Nephron (organoid): ENCODE data around the gene TOLLIP.
A peak's percentile ranks its signal among the peaks of the same experiment; 100 is the strongest.
"Not testable (repeated sequence)": the region's sequence is repeated elsewhere in the genome, so short reads cannot be mapped to it uniquely, and the experiment has no call there.

Experiments used
- H3K27ac Mint-ChIP-seq, 3 experiments: 2 replicates each; pipeline ENCODE4 v1.8.0; 2020; ENCODE audit warnings: mixed read lengths in 3 of 3, mild to moderate bottlenecking in 2 of 3, moderate library complexity in 1 of 3
- H3K27me3 Mint-ChIP-seq: 2 replicates; pipeline ENCODE4 v1.8.0; 2021; ENCODE audit warnings: low read depth, mild to moderate bottlenecking, moderate library complexity, mixed read lengths
- H3K36me3 Mint-ChIP-seq: 2 replicates; pipeline ENCODE4 v1.8.0; 2020; ENCODE audit warnings: low read depth, mixed read lengths
- H3K4me1 Mint-ChIP-seq: 2 replicates; pipeline ENCODE4 v1.8.0; 2020; ENCODE audit warnings: mixed read lengths
- H3K4me3 Mint-ChIP-seq, 3 experiments: 2 replicates each; pipeline ENCODE4 v1.8.0; 2020; ENCODE audit warnings: mild to moderate bottlenecking in 3 of 3, mixed read lengths in 3 of 3, moderate library complexity in 2 of 3
- H3K9me3 Mint-ChIP-seq: 2 replicates; pipeline ENCODE4 v1.8.0; 2020; ENCODE audit warnings: mixed read lengths
- CTCF ChIP-seq, 3 experiments: fragments of 200-600 bp; sonication (generic); IDR thresholded peaks; one replicate each; pipeline ENCODE4 v1.5.0; 2021; ENCODE audit warnings: antibody characterized with exemption in 3 of 3; ENCODE audit not compliant: unreplicated experiment in 3 of 3

The TOLLIP gene

GRCh38 chr11:1309498-1310317, at the start of gene TOLLIP:
Gene TOLLIP (minus strand): TSS chr11:1309632. CDS start chr11:1309498, 134 bp downstream.
- Mint-ChIP-seq H3K36me3 (peaks cover 6% of the 10 kb centered on the region), H3K4me3 (peak within 1 kb of the TSS; percentile 85 to 92 (median 88)), H3K9me3 (peaks cover 35% of the 10 kb centered on the region), H3K27me3 (peaks cover 4% of the 10 kb centered on the region), H3K27ac (peak within 1 kb of the TSS; percentile 77 to 93 (median 92)), H3K4me1 (peaks cover 30% of the 10 kb centered on the region)
- no peak for TF ChIP-seq CTCF (IDR thresholded peaks at IDR 0.05; ENCODE audit: unreplicated experiment in 3 of 3)

- not testable (repeated sequence) for H3K36me3 Mint-ChIP-seq, H3K4me1 Mint-ChIP-seq, H3K27ac Mint-ChIP-seq, H3K4me3 Mint-ChIP-seq, H3K9me3 Mint-ChIP-seq
- peaks cover 11% of the 10 kb centered on the region for H3K27me3 Mint-ChIP-seq
Observed at GRCh38 chr11:1358931-1359330, 49.5 kb upstream of the TOLLIP start.

- H3K27me3 Mint-ChIP-seq: peaks cover 11% of the 10 kb centered on the region
- H3K36me3 Mint-ChIP-seq: no peaks in the 10 kb centered on the region
- no peaks in the 10 kb centered on the region for H3K9me3 Mint-ChIP-seq
- TF ChIP-seq CTCF (IDR thresholded peaks at IDR 0.05; ENCODE audit: unreplicated experiment in 3 of 3): no peak
- peaks cover 10% of the 10 kb centered on the region for H3K4me1 Mint-ChIP-seq
- H3K27ac Mint-ChIP-seq: peak overlapping the region in 1 of 3 experiments; percentile 33
- H3K4me3 Mint-ChIP-seq: no peak overlapping the region
Observed at GRCh38 chr11:1358286-1358685, 48.9 kb upstream of the TOLLIP start.

GRCh38 chr11:1356478-1356960, 47.1 kb upstream of the TOLLIP start:
- Mint-ChIP-seq H3K4me1 (peaks cover 10% of the 10 kb centered on the region), H3K27ac (no peak overlapping the region), H3K9me3 (no peaks in the 10 kb centered on the region), H3K27me3 (peaks cover 11% of the 10 kb centered on the region), H3K4me3 (peak overlapping the region in 1 of 3 experiments; percentile 1), H3K36me3 (no peaks in the 10 kb centered on the region)
- no peak for TF ChIP-seq CTCF (IDR thresholded peaks at IDR 0.05; ENCODE audit: unreplicated experiment in 3 of 3)

GRCh38 chr11:1356007-1356435, 46.6 kb upstream of the TOLLIP start:
- H3K9me3 Mint-ChIP-seq: no peaks in the 10 kb centered on the region
- peaks cover 10% of the 10 kb centered on the region for H3K4me1 Mint-ChIP-seq
- TF ChIP-seq CTCF (IDR thresholded peaks at IDR 0.05; ENCODE audit: unreplicated experiment in 3 of 3): no peak
- no peak overlapping the region for H3K4me3 Mint-ChIP-seq
- peak overlapping the region in 1 of 3 experiments; percentile 52 for H3K27ac Mint-ChIP-seq
- no peaks in the 10 kb centered on the region for H3K36me3 Mint-ChIP-seq
- peaks cover 11% of the 10 kb centered on the region for H3K27me3 Mint-ChIP-seq

GRCh38 chr11:1354125-1354938, 44.9 kb upstream of the TOLLIP start:
- no peaks in the 10 kb centered on the region for H3K9me3 Mint-ChIP-seq
- no peaks in the 10 kb centered on the region for H3K36me3 Mint-ChIP-seq
- H3K27me3 Mint-ChIP-seq: peaks cover 11% of the 10 kb centered on the region
- H3K4me1 Mint-ChIP-seq: peaks cover 10% of the 10 kb centered on the region
- TF ChIP-seq CTCF (IDR thresholded peaks at IDR 0.05; ENCODE audit: unreplicated experiment in 3 of 3): no peak
- H3K4me3 Mint-ChIP-seq: no peak overlapping the region
- H3K27ac Mint-ChIP-seq: no peak overlapping the region
